PC-9 (cell line): ENCODE results near the gene ZNF618. TPM values are rescaled to one million over a fixed set of nuclear protein-coding genes. Genes with fewer than 3 reads are reported as not detected.

Source experiments
- BruUV-seq: library from RNA; stranded (reverse); fragments of 400-500 nt; replicated peaks from 2 replicates; lab custom pipeline; 2021; lab: Mats Ljungman, UMichigan
- CTCF ChIA-PET: fragments of 300-600 bp; sonication (Branson Sonifier 250); formaldehyde crosslinking; loops from one replicate; lab custom pipeline; 2022; ENCODE audit warnings: antibody characterized with exemption; lab: Charles Lee
- POLR2A ChIA-PET: fragments of 300-600 bp; sonication (Branson Sonifier 250); formaldehyde crosslinking; loops from one replicate; lab custom pipeline; 2022; ENCODE audit warnings: antibody characterized with exemption; ENCODE audit not compliant: unreplicated experiment; lab: Charles Lee
- DNase-seq, 2 experiments: peaks; one replicate each; pipeline versions ENCODE4 v3.0.0 to v3.0.0-alpha.2; 2015 to 2022; ENCODE audit warnings: mixed read lengths in 1 of 2
- H2AFZ ChIP-seq: fragments of 200-600 bp; sonication (generic); 2 replicates; pipeline ENCODE4 v1.8.1; 2017; ENCODE audit warnings: antibody characterized with exemption
- H3F3A ChIP-seq: fragments of 200-600 bp; sonication (generic); 2 replicates; pipeline ENCODE4 v1.8.1; 2017; ENCODE audit warnings: antibody characterized with exemption, mild to moderate bottlenecking, low read depth; ENCODE audit not compliant: insufficient read depth
- H3K27ac ChIP-seq: fragments of 200-600 bp; sonication (generic); 2 replicates; pipeline ENCODE4 v1.6.1; 2016; ENCODE audit warnings: mixed run types
- H3K27me3 ChIP-seq: fragments of 200-600 bp; sonication (generic); 2 replicates; pipeline ENCODE4 v1.6.1; 2016; ENCODE audit warnings: low read depth, mixed run types; ENCODE audit not compliant: insufficient read depth
- H3K36me3 ChIP-seq: fragments of 200-600 bp; sonication (generic); 2 replicates; pipeline ENCODE4 v1.6.1; 2016; ENCODE audit warnings: low read depth, mixed run types
- H3K4me1 ChIP-seq: fragments of 200-600 bp; sonication (generic); replicated peaks from 2 replicates; pipeline ENCODE4 v1.6.1; 2016; ENCODE audit warnings: mixed run types; ENCODE audit not compliant: insufficient read depth
- H3K4me2 ChIP-seq: fragments of 200-600 bp; sonication (generic); 2 replicates; pipeline ENCODE4 v1.6.1; 2017; ENCODE audit warnings: mixed run types
- H3K4me3 ChIP-seq: fragments of 200-600 bp; sonication (generic); 2 replicates; pipeline ENCODE4 v1.6.1; 2016; ENCODE audit warnings: mixed run types
- H3K79me2 ChIP-seq: fragments of 200-600 bp; sonication (generic); 2 replicates; pipeline ENCODE4 v1.6.1; 2017; ENCODE audit warnings: low read depth, mixed run types
- H3K9me2 ChIP-seq: fragments of 200-600 bp; sonication (generic); 2 replicates; pipeline ENCODE4 v1.8.1; 2017; ENCODE audit warnings: mild to moderate bottlenecking; ENCODE audit not compliant: insufficient read depth
- H3K9me3 ChIP-seq: fragments of 200-600 bp; sonication (generic); 2 replicates; pipeline ENCODE4 v1.8.1; 2016; ENCODE audit warnings: low read depth; ENCODE audit not compliant: insufficient read depth
- H4K20me1 ChIP-seq: fragments of 200-600 bp; sonication (generic); 2 replicates; pipeline ENCODE4 v1.8.1; 2017; ENCODE audit not compliant: insufficient read depth
- EZH2 ChIP-seq: fragments of 200-600 bp; sonication (generic); IDR thresholded peaks from 2 replicates; pipeline ENCODE4 v1.8.0; 2017; ENCODE audit warnings: antibody characterized with exemption, low read depth
- intact Hi-C: fragments of 100-400 bp; cut with micrococcal nuclease; formaldehyde crosslinking; loops from one replicate; pipeline ENCODE4 v1.10.0; 2022; ENCODE audit not compliant: unreplicated experiment
- total RNA-seq: library from RNA; stranded (reverse); gene quantifications from 2 replicates; pipeline ENCODE4 v1.2.3, GENCODE V29; 2021
- TF ChIP-seq, protein P1 (sequence below): fragments of 200-600 bp; sonication (generic); conservative IDR thresholded peaks from 2 replicates; pipeline ENCODE4 v1.6.1; 2017; ENCODE audit warnings: mixed run types, antibody characterized with exemption, mild to moderate bottlenecking, moderate library complexity

ZNF618 gene
- total RNA-seq, 1 experiment from 2014 or later: 0.20 TPM

DNA sequence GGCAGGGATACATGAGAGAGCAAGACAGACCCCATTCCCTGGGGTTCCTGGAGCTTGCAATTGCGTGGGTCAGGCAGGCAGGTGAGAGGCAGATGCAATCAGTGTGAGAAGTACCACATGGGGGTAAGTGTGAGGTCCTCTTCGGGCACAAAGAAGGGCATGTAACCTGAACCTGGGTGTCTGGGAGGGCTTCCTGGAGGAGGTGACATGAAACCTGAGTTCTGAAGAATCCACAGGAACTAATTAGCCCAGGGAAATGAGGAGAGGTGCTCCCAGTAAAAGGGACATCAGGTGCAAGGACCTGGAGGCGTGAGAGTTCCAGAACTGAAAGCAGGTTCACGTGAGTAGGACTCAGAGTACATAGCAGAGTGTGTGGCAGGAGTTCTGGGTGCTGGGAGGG lies 199.5 kb downstream of the ZNF618 start:
- TF ChIP-seq, protein P1, sequence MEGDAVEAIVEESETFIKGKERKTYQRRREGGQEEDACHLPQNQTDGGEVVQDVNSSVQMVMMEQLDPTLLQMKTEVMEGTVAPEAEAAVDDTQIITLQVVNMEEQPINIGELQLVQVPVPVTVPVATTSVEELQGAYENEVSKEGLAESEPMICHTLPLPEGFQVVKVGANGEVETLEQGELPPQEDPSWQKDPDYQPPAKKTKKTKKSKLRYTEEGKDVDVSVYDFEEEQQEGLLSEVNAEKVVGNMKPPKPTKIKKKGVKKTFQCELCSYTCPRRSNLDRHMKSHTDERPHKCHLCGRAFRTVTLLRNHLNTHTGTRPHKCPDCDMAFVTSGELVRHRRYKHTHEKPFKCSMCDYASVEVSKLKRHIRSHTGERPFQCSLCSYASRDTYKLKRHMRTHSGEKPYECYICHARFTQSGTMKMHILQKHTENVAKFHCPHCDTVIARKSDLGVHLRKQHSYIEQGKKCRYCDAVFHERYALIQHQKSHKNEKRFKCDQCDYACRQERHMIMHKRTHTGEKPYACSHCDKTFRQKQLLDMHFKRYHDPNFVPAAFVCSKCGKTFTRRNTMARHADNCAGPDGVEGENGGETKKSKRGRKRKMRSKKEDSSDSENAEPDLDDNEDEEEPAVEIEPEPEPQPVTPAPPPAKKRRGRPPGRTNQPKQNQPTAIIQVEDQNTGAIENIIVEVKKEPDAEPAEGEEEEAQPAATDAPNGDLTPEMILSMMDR: no peak
- TF ChIP-seq EZH2: no peak
- CTCF ChIA-PET: no interaction called here
- Histone ChIP-seq H3F3A (no peaks in the 10 kb centered on the region), H4K20me1 (no peaks in the 10 kb centered on the region), H3K4me2 (no peak overlapping the region), H3K9me3 (no peaks in the 10 kb centered on the region), H3K27me3 (peaks cover 26% of the 10 kb centered on the region), H3K4me3 (no peak overlapping the region), H2AFZ (no peak overlapping the region), H3K36me3 (no peaks in the 10 kb centered on the region), H3K27ac (no peak overlapping the region), H3K9me2 (no peaks in the 10 kb centered on the region), H3K79me2 (no peaks in the 10 kb centered on the region), H3K4me1 (no peaks in the 10 kb centered on the region)
- POLR2A ChIA-PET: no interaction called here
- intact Hi-C loops: no loop called here
- DNase-seq: no peak
- BruUV-seq: no TSS peak

DNA sequence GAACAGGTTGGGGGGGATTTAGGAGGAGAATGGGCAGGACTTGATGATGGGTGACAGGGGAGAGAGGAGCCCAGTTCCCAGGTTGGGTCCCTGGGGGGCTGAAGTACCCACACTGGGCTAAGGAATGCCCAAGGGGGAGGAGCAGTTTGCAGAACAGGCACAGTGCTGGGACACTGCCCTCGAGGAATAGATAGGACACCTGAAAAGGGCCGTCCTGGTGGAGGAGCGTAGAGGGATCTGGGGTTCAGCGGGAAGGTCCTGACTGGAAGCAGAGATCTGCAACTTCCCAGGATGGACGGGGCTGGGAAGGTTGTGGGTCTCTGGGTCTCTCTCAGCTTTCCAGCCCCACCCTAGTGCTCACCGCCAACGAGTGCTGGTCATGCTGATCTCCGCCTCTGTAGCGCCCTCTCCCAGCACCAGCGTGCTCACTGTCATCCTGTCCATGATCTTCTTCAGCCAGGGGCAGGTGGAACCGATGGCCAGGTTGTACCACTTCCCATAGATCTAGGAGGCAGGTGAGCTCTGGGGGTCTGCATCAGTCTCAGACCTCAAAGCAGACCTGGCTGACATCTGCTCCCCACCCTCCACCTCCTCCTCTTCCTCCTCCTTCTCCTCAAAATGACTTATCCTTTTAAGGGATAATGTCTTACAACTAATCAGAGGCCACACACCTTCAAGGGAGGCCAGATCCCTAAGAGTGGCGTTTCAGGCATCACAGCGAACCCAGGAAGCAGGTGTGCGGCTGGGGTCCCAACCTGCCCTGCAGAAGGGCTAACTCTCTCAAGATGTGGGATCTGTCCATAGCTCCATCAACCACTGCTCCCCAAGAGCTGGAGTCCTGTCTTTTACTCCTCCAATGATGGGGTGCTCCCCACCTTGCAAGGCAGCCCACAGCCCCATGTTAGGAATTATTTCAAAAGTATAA lies 200.4 kb downstream of the ZNF618 start:
- no TSS peak for BruUV-seq
- no peaks in the 10 kb centered on the region for H3K79me2 ChIP-seq
- CTCF ChIA-PET: no interaction called here

DNA sequence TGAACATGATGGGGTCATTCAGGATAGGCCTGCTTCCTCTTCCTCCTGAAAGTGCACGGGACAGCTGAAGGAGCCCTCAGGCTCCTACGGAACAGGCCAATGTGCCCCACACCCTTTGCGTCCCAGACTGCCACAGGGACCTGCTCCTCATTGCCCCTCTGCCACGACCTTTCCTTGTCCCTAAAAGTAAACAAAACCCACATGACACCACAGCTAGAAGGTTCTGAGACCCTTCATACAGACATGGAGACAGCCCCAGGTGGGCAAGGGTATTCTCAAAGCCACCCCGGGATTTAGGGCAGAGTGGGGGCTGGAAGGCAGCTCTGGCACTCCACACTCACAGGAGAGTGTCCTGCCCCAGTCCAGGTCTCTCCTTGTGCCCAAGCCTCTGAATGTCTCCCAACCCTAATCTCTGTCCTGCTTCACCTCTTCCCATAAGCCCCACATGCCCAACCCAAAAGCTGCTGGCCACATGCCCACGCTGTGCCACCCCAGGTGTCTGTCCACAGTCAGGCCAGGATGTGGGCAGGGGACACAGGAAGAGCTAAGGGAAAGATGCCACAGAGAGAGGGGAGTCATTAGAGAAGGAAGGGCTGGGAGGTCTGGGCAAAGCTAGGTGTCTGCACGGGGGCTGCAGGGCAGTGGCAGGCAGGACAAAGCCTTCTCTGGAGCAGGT lies 201.2 kb downstream of the ZNF618 start:
- Histone ChIP-seq H3K27ac (no peak overlapping the region), H3K9me2 (no peaks in the 10 kb centered on the region), H3K27me3 (peaks cover 26% of the 10 kb centered on the region), H3K4me2 (no peak overlapping the region), H2AFZ (no peak overlapping the region), H3K79me2 (no peaks in the 10 kb centered on the region), H3K4me1 (no peaks in the 10 kb centered on the region), H3K9me3 (no peaks in the 10 kb centered on the region), H3K36me3 (no peaks in the 10 kb centered on the region), H3F3A (no peaks in the 10 kb centered on the region), H3K4me3 (no peak overlapping the region), H4K20me1 (no peaks in the 10 kb centered on the region)
- TF ChIP-seq, protein P1: no peak
- no peak for TF ChIP-seq EZH2
- DNase-seq: no peak
- POLR2A ChIA-PET: no interaction called here
- intact Hi-C loops: no loop called here
- CTCF ChIA-PET: no interaction called here
- no TSS peak for BruUV-seq

More for the DNA sequence above, 200.4 kb downstream of the ZNF618 start:
- POLR2A ChIA-PET: no interaction called here
- Histone ChIP-seq H4K20me1 (no peaks in the 10 kb centered on the region), H3K27me3 (peaks cover 26% of the 10 kb centered on the region), H3K4me1 (no peaks in the 10 kb centered on the region), H3K9me3 (no peaks in the 10 kb centered on the region), H3K4me2 (no peak overlapping the region), H3K4me3 (no peak overlapping the region), H2AFZ (no peak overlapping the region), H3K36me3 (no peaks in the 10 kb centered on the region), H3K9me2 (no peaks in the 10 kb centered on the region), H3K27ac (no peak overlapping the region), H3F3A (no peaks in the 10 kb centered on the region)
- DNase-seq: no peak
- intact Hi-C loops: no loop called here
- TF ChIP-seq, protein P1: no peak
- no peak for TF ChIP-seq EZH2
